Testis (tissue), 3 donors: ENCODE measurements around the gene RABGAP1L. TPM values are rescaled to one million over a fixed set of nuclear protein-coding genes. Genes with fewer than 3 reads are reported as not detected.
A peak's percentile ranks its signal among the peaks of the same experiment; 100 is the strongest.

Experiments
- DNase-seq: peaks from one replicate; pipeline ENCODE4 v3.0.0-alpha.2; 2019
- H3K27ac ChIP-seq, 2 donors: fragments of 200-600 bp; sonication (generic); one replicate each; pipeline ENCODE4 v1.5.1; 2019
- H3K27me3 ChIP-seq: fragments of 200-600 bp; sonication (generic); one replicate; pipeline ENCODE4 v1.5.1; 2019
- H3K36me3 ChIP-seq: fragments of 200-600 bp; sonication (generic); one replicate; pipeline ENCODE4 v1.5.1; 2017; ENCODE audit warnings: low read depth; ENCODE audit errors: missing control alignments
- H3K4me1 ChIP-seq: fragments of 200-600 bp; sonication (generic); one replicate; pipeline ENCODE4 v1.5.1; 2019
- H3K4me3 ChIP-seq, 2 donors: fragments of 200-600 bp; sonication (generic); one replicate each; pipeline ENCODE4 v1.5.1; 2017 to 2019
- H3K9me3 ChIP-seq: fragments of 200-600 bp; sonication (generic); one replicate; pipeline ENCODE4 v1.5.1; 2017
- POLR2A ChIP-seq: fragments of 450-650 bp; IDR thresholded peaks from one replicate; pipeline ENCODE4 v1.6.1; 2017; ENCODE audit warnings: antibody characterized with exemption, mild to moderate bottlenecking, moderate library complexity
- WGBS, 2 donors: methylation state at CpG; one replicate each; pipeline ENCODE4 v1.1.5; 2018; 5-methylcytosine and 5-hydroxymethylcytosine counted together
- intact Hi-C: fragments of 100-400 bp; cut with DNase I; formaldehyde crosslinking; loops from one replicate; pipeline ENCODE4 v1.15.1; 2023; ENCODE audit warnings: low total_unique reads
- polyA plus RNA-seq: library from polyadenylated mRNA; stranded (reverse); fragments of 350-450 nt; fragmentation: Illumina TruSeq; extraction: RNeasy Lipid Tissue Mini Kit (QIAGEN cat#74804); gene quantifications from one replicate; pipeline ENCODE4 v1.2.3, GENCODE V29; 2014; ENCODE audit warnings: low read depth, low replicate concordance; ENCODE audit not compliant: insufficient read depth
- total RNA-seq, 2 donors: library from RNA; depleted of rRNA; stranded (reverse); fragments of >200 nt; gene quantifications; one replicate each; pipeline ENCODE4 v1.2.3, GENCODE V29; 2016
- TF ChIP-seq, protein P1 (sequence below), 3 experiments: fragments of 450-650 bp in 2 of 3; fragments of 200-600 bp in 1 of 3; sonication (generic) in 1 of 3; IDR thresholded peaks; one replicate each; pipeline ENCODE4 v1.5.1; 2016 to 2019; ENCODE audit warnings: antibody characterized with exemption in 3 of 3, mild to moderate bottlenecking in 2 of 3, moderate library complexity in 1 of 3

The RABGAP1L gene
- total and polyA plus RNA-seq, 3 donors from 2014 or later = 40.5 to 53.1 (median 49.5) TPM

GRCh38 chr1:174724219-174724618, 564.9 kb downstream of the RABGAP1L start:
- Histone ChIP-seq H3K9me3 (no peaks in the 10 kb centered on the region), H3K27me3 (no peaks in the 10 kb centered on the region), H3K27ac (no peak overlapping the region), H3K4me3 (no peak overlapping the region), H3K4me1 (no peaks in the 10 kb centered on the region), H3K36me3 (no peaks in the 10 kb centered on the region)
- TF ChIP-seq POLR2A = no peak
- TF ChIP-seq, protein P1, sequence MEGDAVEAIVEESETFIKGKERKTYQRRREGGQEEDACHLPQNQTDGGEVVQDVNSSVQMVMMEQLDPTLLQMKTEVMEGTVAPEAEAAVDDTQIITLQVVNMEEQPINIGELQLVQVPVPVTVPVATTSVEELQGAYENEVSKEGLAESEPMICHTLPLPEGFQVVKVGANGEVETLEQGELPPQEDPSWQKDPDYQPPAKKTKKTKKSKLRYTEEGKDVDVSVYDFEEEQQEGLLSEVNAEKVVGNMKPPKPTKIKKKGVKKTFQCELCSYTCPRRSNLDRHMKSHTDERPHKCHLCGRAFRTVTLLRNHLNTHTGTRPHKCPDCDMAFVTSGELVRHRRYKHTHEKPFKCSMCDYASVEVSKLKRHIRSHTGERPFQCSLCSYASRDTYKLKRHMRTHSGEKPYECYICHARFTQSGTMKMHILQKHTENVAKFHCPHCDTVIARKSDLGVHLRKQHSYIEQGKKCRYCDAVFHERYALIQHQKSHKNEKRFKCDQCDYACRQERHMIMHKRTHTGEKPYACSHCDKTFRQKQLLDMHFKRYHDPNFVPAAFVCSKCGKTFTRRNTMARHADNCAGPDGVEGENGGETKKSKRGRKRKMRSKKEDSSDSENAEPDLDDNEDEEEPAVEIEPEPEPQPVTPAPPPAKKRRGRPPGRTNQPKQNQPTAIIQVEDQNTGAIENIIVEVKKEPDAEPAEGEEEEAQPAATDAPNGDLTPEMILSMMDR (IDR thresholded peaks at IDR 0.05) = no peak
- intact Hi-C loops = loop anchor here (10.0 kb wide), 1 partner anchor 459 kb away; no protein-coding TSS in a partner anchor
- DNase-seq = no peak

DNA sequence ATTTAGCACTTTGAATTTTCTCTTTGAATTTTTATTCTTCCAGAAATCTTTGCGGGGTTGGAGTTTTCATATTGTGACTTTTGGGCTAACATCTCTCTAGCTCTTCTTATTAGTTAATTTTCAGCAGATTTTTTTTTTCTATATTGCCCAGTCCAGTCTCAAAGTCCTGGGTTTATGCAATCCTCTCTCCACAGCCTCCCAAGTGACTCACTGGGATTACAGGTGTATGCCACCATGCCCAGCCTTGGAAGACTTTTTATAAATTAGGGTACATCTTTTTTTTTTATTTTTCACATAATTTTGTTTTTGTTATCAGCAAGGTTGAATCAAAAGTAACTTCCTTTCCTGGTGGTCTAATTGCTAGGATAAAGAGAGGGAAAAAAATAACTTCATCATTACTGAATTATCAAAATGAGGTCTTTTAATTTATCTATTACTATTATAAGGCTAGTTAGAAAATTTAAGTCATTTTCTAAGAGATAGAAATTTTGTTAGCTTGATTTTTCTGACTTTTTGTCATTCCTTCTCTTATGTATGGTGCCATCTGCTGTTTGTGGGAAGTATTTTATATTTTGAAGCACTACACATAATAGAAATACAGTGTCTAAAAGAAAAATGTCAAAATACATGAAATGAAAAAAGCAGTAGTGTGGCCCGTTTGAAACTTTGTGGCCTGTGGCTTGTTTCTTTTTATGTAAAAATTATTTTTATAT, 567.0 kb downstream of the RABGAP1L start:
- no peak for DNase-seq
- H3K36me3 ChIP-seq = no peaks in the 10 kb centered on the region
- H3K4me3 ChIP-seq = no peak overlapping the region
- H3K27ac ChIP-seq = no peak overlapping the region
- 66 to 75% methylated on average over 2 of the region's 2 CpGs for WGBS, 2 donors
- H3K27me3 ChIP-seq = no peaks in the 10 kb centered on the region
- intact Hi-C loops = loop anchor here (10.0 kb wide), 1 partner anchor 462 kb away; no protein-coding TSS in a partner anchor
- H3K4me1 ChIP-seq = no peaks in the 10 kb centered on the region
- no peaks in the 10 kb centered on the region for H3K9me3 ChIP-seq
- no peak for TF ChIP-seq POLR2A
- TF ChIP-seq, protein P1 (IDR thresholded peaks at IDR 0.05) = peak in 1 of 3 experiments; percentile 55

GRCh38 chr1:174726880-174727585, 567.7 kb downstream of the RABGAP1L start:
- 70 to 71% methylated on average over 4 of the region's 4 CpGs for WGBS, 2 donors
- Histone ChIP-seq H3K4me3 (no peak overlapping the region), H3K9me3 (no peaks in the 10 kb centered on the region), H3K27me3 (no peaks in the 10 kb centered on the region), H3K36me3 (no peaks in the 10 kb centered on the region), H3K27ac (no peak overlapping the region), H3K4me1 (no peaks in the 10 kb centered on the region)
- DNase-seq = no peak
- TF ChIP-seq, protein P1 (IDR thresholded peaks at IDR 0.05) = no peak
- TF ChIP-seq POLR2A = no peak
- intact Hi-C loops = loop anchor here (10.0 kb wide), 1 partner anchor 462 kb away; no protein-coding TSS in a partner anchor

DNA sequence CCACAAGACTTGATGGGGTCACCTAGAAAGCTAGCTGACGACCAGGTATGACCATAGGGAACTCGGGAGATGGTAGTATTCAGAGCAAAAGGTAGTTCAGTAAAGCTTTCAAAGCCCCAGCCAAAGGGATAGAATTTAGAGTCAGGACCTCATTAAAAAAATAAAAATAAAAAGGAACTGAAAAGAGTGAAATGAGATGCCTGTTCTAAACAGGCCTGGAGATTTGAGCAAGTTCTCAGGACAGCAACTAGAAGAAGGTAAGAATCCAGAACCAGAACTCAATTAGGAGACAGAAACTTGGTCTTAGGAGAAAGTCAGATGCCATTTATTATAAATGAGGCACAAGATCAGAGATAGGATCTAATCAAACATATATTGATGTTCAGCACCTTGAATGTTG, 575.0 kb downstream of the RABGAP1L start:
- no peaks in the 10 kb centered on the region for H3K9me3 ChIP-seq
- no peak for TF ChIP-seq POLR2A
- TF ChIP-seq, protein P1 (IDR thresholded peaks at IDR 0.05) = no peak
- H3K4me3 ChIP-seq = no peak overlapping the region
- no peaks in the 10 kb centered on the region for H3K27me3 ChIP-seq
- no peaks in the 10 kb centered on the region for H3K4me1 ChIP-seq
- no peak for DNase-seq
- WGBS, 2 donors = 96 to 97% methylated on average over 2 of the region's 2 CpGs
- intact Hi-C loops = no loop called here
- no peaks in the 10 kb centered on the region for H3K36me3 ChIP-seq
- no peak overlapping the region for H3K27ac ChIP-seq
